HCT116 (cell line): Measurements from ENCODE around the gene THAP8. TPM values are rescaled to one million over a fixed set of nuclear protein-coding genes. Genes with fewer than 3 reads are reported as not detected.

ENCODE experiments used
- ATAC-seq: fragments of 200-7000 bp; cut with Tn5 transposase; 2 replicates; pipeline ENCODE4 v1.9.1; 2020; ENCODE audit warnings: mild to moderate bottlenecking, moderate library complexity
- BruUV-seq: library from RNA; stranded (reverse); fragments of 400-500 nt; replicated peaks from 2 replicates; lab custom pipeline; 2021; lab: Mats Ljungman, UMichigan
- CTCF ChIA-PET: fragments of 300-600 bp; sonication (Branson Sonifier 250); formaldehyde crosslinking; loops from one replicate; lab custom pipeline; 2021; ENCODE audit warnings: antibody characterized with exemption; lab: Charles Lee
- POLR2A ChIA-PET: fragments of 300-600, 350-600 bp; sonication (Branson Sonifier 250); formaldehyde crosslinking; loops from one replicate; lab custom pipeline; 2021; ENCODE audit warnings: antibody characterized with exemption; lab: Charles Lee
- RAD21 ChIA-PET, 2 experiments: fragments of 300-600 bp; sonication (Branson Sonifier 250); formaldehyde crosslinking; loops; one replicate each; lab custom pipeline; 2023; ENCODE audit warnings: low total read pairs in 2 of 2; ENCODE audit not compliant: uncharacterized antibody in 2 of 2, unreplicated experiment in 2 of 2, low non-redundant PET in 1 of 2; lab: Charles Lee
- DNase-seq: peaks from one replicate; pipeline ENCODE4 v3.0.0-alpha.2; 2010; ENCODE audit warnings: low read depth, low spot score
- H2AFZ ChIP-seq: fragments of 200-600 bp; shearing (Covaris generic), sonication (generic); 2 replicates; pipeline ENCODE4 v1.6.1; 2017; ENCODE audit warnings: low read depth, mixed run types, mixed read lengths, antibody characterized with exemption, low read length; ENCODE audit not compliant: poor library complexity, severe bottlenecking
- H3K27ac ChIP-seq: 2 replicates; pipeline ENCODE4 v1.5.1; 2012; ENCODE audit warnings: low read depth, low read length
- H3K27me3 ChIP-seq: fragments of 200-600 bp; sonication (generic); 2 replicates; pipeline ENCODE4 v1.6.1; 2016; ENCODE audit warnings: mixed run types, low read length, mixed read lengths; ENCODE audit not compliant: insufficient read depth
- H3K36me3 ChIP-seq, 2 experiments: fragments of 200-500 bp in 1 of 2; fragments of 200-600 bp in 1 of 2; sonication (Bioruptor generic) in 1 of 2; sonication (generic) in 1 of 2; 2 replicates each; pipeline versions ENCODE4 v1.5.1 to v1.6.1; 2014 to 2016; ENCODE audit warnings: low read length in 2 of 2, inconsistent platforms in 1 of 2, mixed read lengths in 1 of 2, mixed run types in 1 of 2; ENCODE audit not compliant: insufficient read depth in 2 of 2, control insufficient read depth in 1 of 2
- H3K4me1 ChIP-seq, 2 experiments: fragments of 200-600 bp in 1 of 2; sonication (generic) in 1 of 2; 2 replicates each; pipeline versions ENCODE4 v1.5.1 to v1.6.1; 2012 to 2017; ENCODE audit warnings: low read length in 2 of 2, inconsistent platforms in 1 of 2, mild to moderate bottlenecking in 1 of 2, mixed read lengths in 1 of 2, mixed run types in 1 of 2, moderate library complexity in 1 of 2; ENCODE audit not compliant: insufficient read depth in 2 of 2, control insufficient read depth in 1 of 2
- H3K4me2 ChIP-seq: fragments of 200-600 bp; sonication (generic); 2 replicates; pipeline ENCODE4 v1.6.1; 2017; ENCODE audit warnings: mixed run types, low read length, mixed read lengths
- H3K4me3 ChIP-seq, 2 experiments: fragments of 200-600 bp in 1 of 2; sonication (generic) in 1 of 2; replicated peaks in 1 of 2; 2 replicates each; pipeline ENCODE4 v1.5.1; 2011 to 2016; ENCODE audit warnings: low read length in 2 of 2, control low read depth in 1 of 2, low read depth in 1 of 2, mild to moderate bottlenecking in 1 of 2, mixed read lengths in 1 of 2, mixed run types in 1 of 2
- H3K79me2 ChIP-seq: fragments of 200-600 bp; sonication (generic); 2 replicates; pipeline ENCODE4 v1.6.1; 2017; ENCODE audit warnings: mild to moderate bottlenecking, mixed run types, low read length, moderate library complexity, mixed read lengths; ENCODE audit not compliant: insufficient read depth
- H3K9ac ChIP-seq: fragments of 200-600 bp; sonication (generic); 2 replicates; pipeline ENCODE4 v1.6.1; 2016; ENCODE audit warnings: low read length, mixed read lengths
- H3K9me2 ChIP-seq: fragments of 200-600 bp; sonication (generic), shearing (Covaris generic); 2 replicates; pipeline ENCODE4 v1.6.1; 2017; ENCODE audit warnings: mixed run types, mild to moderate bottlenecking, moderate library complexity; ENCODE audit not compliant: insufficient read depth
- H3K9me3 ChIP-seq, 2 experiments: fragments of 200-500 bp in 1 of 2; fragments of 200-600 bp in 1 of 2; sonication (Bioruptor generic) in 1 of 2; sonication (generic) in 1 of 2; 2 replicates each; pipeline ENCODE4 v1.6.1; 2014 to 2017; ENCODE audit warnings: low read length in 2 of 2, mixed read lengths in 2 of 2, inconsistent platforms in 1 of 2, low read depth in 1 of 2, mild to moderate bottlenecking in 1 of 2, mixed run types in 1 of 2, moderate library complexity in 1 of 2; ENCODE audit not compliant: control insufficient read depth in 1 of 2, insufficient read depth in 1 of 2
- H4K20me1 ChIP-seq: fragments of 200-600 bp; sonication (generic), shearing (Covaris generic); 2 replicates; pipeline ENCODE4 v1.6.1; 2017; ENCODE audit warnings: mixed run types, mild to moderate bottlenecking, moderate library complexity; ENCODE audit not compliant: insufficient read depth
- EZH2 ChIP-seq: fragments of 200-600 bp; sonication (generic); IDR thresholded peaks from 2 replicates; pipeline ENCODE4 v1.6.1; 2017; ENCODE audit warnings: antibody characterized with exemption, mixed run types
- EZH2phosphoT487 ChIP-seq: fragments of 200-600 bp; IDR thresholded peaks from 2 replicates; pipeline ENCODE4 v1.6.1; 2018; ENCODE audit warnings: antibody characterized with exemption, borderline replicate concordance
- FOSL1 ChIP-seq: IDR thresholded peaks from 2 replicates; pipeline ENCODE4 v1.6.1; 2012; ENCODE audit warnings: low read depth
- POLR2A ChIP-seq: IDR thresholded peaks from 2 replicates; pipeline ENCODE4 v1.7.0; 2011; ENCODE audit warnings: borderline replicate concordance; ENCODE audit not compliant: insufficient read depth, insufficient read length; ENCODE audit errors: extremely low read depth
- REST ChIP-seq: IDR thresholded peaks from 2 replicates; pipeline ENCODE4 v1.6.1; 2012; ENCODE audit warnings: low read depth
- SIN3A ChIP-seq: IDR thresholded peaks from 2 replicates; pipeline ENCODE4 v1.6.1; 2012; ENCODE audit warnings: low read depth
- YY1 ChIP-seq: IDR thresholded peaks from 2 replicates; pipeline ENCODE4 v1.6.1; 2011; ENCODE audit warnings: low read length, low read depth, moderate library complexity, mild to moderate bottlenecking; ENCODE audit not compliant: insufficient replicate concordance; ENCODE audit errors: extremely low read depth
- ZNF274 ChIP-seq: fragments of 200-500 bp; sonication (Bioruptor generic); IDR thresholded peaks from 2 replicates; pipeline ENCODE4 v1.6.1; 2014; ENCODE audit warnings: mild to moderate bottlenecking, low read depth, low read length, inconsistent platforms
- intact Hi-C: fragments of 100-400 bp; cut with micrococcal nuclease; formaldehyde crosslinking; loops from 2 replicates; pipeline ENCODE4 v1.10.0; 2022
- total RNA-seq: library from RNA; stranded (reverse); gene quantifications from one replicate; pipeline ENCODE4 v1.2.1, GENCODE V29; 2021; ENCODE audit not compliant: unreplicated experiment

Gene THAP8
- total RNA-seq, 1 experiment from 2014 or later: 1.7 TPM

- Histone ChIP-seq H3K9me3 (no peaks in the 10 kb centered on the region), H3K4me3 (no peak overlapping the region), H4K20me1 (no peaks in the 10 kb centered on the region), H3K9me2 (no peaks in the 10 kb centered on the region), H3K4me2 (no peak overlapping the region), H3K79me2 (no peaks in the 10 kb centered on the region), H3K27me3 (no peaks in the 10 kb centered on the region), H3K9ac (no peak overlapping the region), H3K27ac (no peak overlapping the region), H3K36me3 (no peaks in the 10 kb centered on the region), H2AFZ (no peak overlapping the region), H3K4me1 (peaks cover 3 to 18% of the 10 kb centered on the region in 2 experiments; a peak in 3 of 4 replicates)
- BruUV-seq: no TSS peak
- ChIA-PET CTCF (no interaction called here), RAD21 (no interaction called here), POLR2A (no interaction called here)
- intact Hi-C loops: no loop called here
- ATAC-seq (no peak), DNase-seq (no peak)
- TF ChIP-seq EZH2phosphoT487 (no peak), POLR2A (no peak), ZNF274 (no peak), SIN3A (no peak), EZH2 (no peak), YY1 (no peak), FOSL1 (no peak), REST (no peak)
Observed at GRCh38 chr19:36047835-36048234, 6.2 kb downstream of the THAP8 start.
